Neuronal stem cell (in vitro differentiated cells): ENCODE results near the gene ROS1.

Experiments used
- DNase-seq: peaks from one replicate; pipeline ENCODE4 v3.0.0-alpha.2; 2013; ENCODE audit warnings: low spot score
- H2AFZ ChIP-seq: one replicate; pipeline ENCODE4 v1.6.1; 2013; ENCODE audit warnings: mild to moderate bottlenecking, low read length, inconsistent platforms
- H2AK5ac ChIP-seq: 2 replicates; pipeline ENCODE4 v1.6.1; 2013; ENCODE audit warnings: low read depth, mild to moderate bottlenecking, inconsistent platforms, low read length, moderate library complexity, mixed read lengths
- H2BK120ac ChIP-seq: 2 replicates; pipeline ENCODE4 v1.6.1; 2013; ENCODE audit warnings: low read depth, mild to moderate bottlenecking, inconsistent platforms, low read length, moderate library complexity, mixed read lengths
- H2BK12ac ChIP-seq: one replicate; pipeline ENCODE4 v1.6.1; 2013; ENCODE audit warnings: low read length, inconsistent platforms
- H2BK15ac ChIP-seq: 2 replicates; pipeline ENCODE4 v1.6.1; 2013; ENCODE audit warnings: mild to moderate bottlenecking, low read length, inconsistent platforms, mixed read lengths
- H2BK5ac ChIP-seq: one replicate; pipeline ENCODE4 v1.6.1; 2013; ENCODE audit warnings: inconsistent platforms, mild to moderate bottlenecking, low read length, moderate library complexity
- H3K14ac ChIP-seq: one replicate; pipeline ENCODE4 v1.6.1; 2013; ENCODE audit warnings: low read length, inconsistent platforms
- H3K18ac ChIP-seq: 2 replicates; pipeline ENCODE4 v1.6.1; 2013; ENCODE audit warnings: low read length, inconsistent platforms
- H3K23ac ChIP-seq: 2 replicates; pipeline ENCODE4 v1.6.1; 2013; ENCODE audit warnings: low read depth, mild to moderate bottlenecking, mixed read lengths, low read length, inconsistent platforms; ENCODE audit not compliant: poor library complexity
- H3K27ac ChIP-seq: replicated peaks from 3 replicates; pipeline ENCODE4 v1.5.1; 2013; ENCODE audit warnings: low read length, inconsistent platforms
- H3K27me3 ChIP-seq, 3 experiments: 2 replicates each; pipeline ENCODE4 v1.6.1; 2013; ENCODE audit warnings: low read length in 3 of 3, mild to moderate bottlenecking in 2 of 3, inconsistent platforms in 1 of 3, low read depth in 1 of 3, mixed read lengths in 1 of 3, moderate library complexity in 1 of 3; ENCODE audit not compliant: control insufficient read depth in 3 of 3, insufficient read depth in 3 of 3
- H3K36me3 ChIP-seq, 2 donors: replicated peaks in 1 of 2; 2 replicates each; pipeline ENCODE4 v1.6.1; 2013; ENCODE audit warnings: low read length in 2 of 2; ENCODE audit not compliant: control insufficient read depth in 2 of 2, insufficient read depth in 2 of 2
- H3K4ac ChIP-seq: 2 replicates; pipeline ENCODE4 v1.6.1; 2013; ENCODE audit warnings: inconsistent platforms, mild to moderate bottlenecking, low read length, moderate library complexity
- H3K4me1 ChIP-seq, 2 donors: 1 replicate in 1 of 2; 2 replicates in 1 of 2; pipeline ENCODE4 v1.6.1; 2013; ENCODE audit warnings: low read length in 2 of 2, low read depth in 1 of 2; ENCODE audit not compliant: control insufficient read depth in 2 of 2, insufficient read depth in 1 of 2
- H3K4me2 ChIP-seq: one replicate; pipeline ENCODE4 v1.6.1; 2013; ENCODE audit warnings: mild to moderate bottlenecking, low read length, inconsistent platforms; ENCODE audit not compliant: insufficient read depth, poor library complexity, severe bottlenecking
- H3K4me3 ChIP-seq, 2 donors: 2 replicates each; pipeline ENCODE4 v1.5.1; 2013; ENCODE audit warnings: low read length in 2 of 2, mild to moderate bottlenecking in 2 of 2, inconsistent platforms in 1 of 2, moderate library complexity in 1 of 2
- H3K79me1 ChIP-seq: one replicate; pipeline ENCODE4 v1.6.1; 2013; ENCODE audit warnings: low read depth, mild to moderate bottlenecking, inconsistent platforms, low read length, moderate library complexity
- H3K9ac ChIP-seq: one replicate; pipeline ENCODE4 v1.6.1; 2013; ENCODE audit warnings: mild to moderate bottlenecking, low read depth, low read length, inconsistent platforms; ENCODE audit not compliant: poor library complexity
- H3K9me3 ChIP-seq, 2 donors: replicated peaks in 1 of 2; 2 replicates each; pipeline versions ENCODE3 to v1.6.1; 2013; ENCODE audit warnings: low read length in 2 of 2, mild to moderate bottlenecking in 2 of 2, inconsistent platforms in 1 of 2, low read depth in 1 of 2, mixed read lengths in 1 of 2, moderate library complexity in 1 of 2; ENCODE audit not compliant: control insufficient read depth in 2 of 2, insufficient read depth in 1 of 2
- H4K8ac ChIP-seq: one replicate; pipeline ENCODE4 v1.6.1; 2013; ENCODE audit warnings: low read depth, mild to moderate bottlenecking, inconsistent platforms, low read length, moderate library complexity
- H4K91ac ChIP-seq: one replicate; pipeline ENCODE4 v1.6.1; 2013; ENCODE audit warnings: low read length, low read depth, mild to moderate bottlenecking, inconsistent platforms; ENCODE audit not compliant: poor library complexity
- WGBS, 2 donors: extraction: QIAGEN DNeasy Blood & Tissue Kit; methylation state at CpG; one replicate each; pipeline ENCODE4 v1.1.7; 2013; ENCODE audit warnings: missing lambda C conversion rate in 2 of 2, mixed read lengths in 1 of 2; ENCODE audit not compliant: insufficient read length in 2 of 2, insufficient replicate concordance in 1 of 2; ENCODE audit errors: extremely low coverage in 2 of 2; 5-methylcytosine and 5-hydroxymethylcytosine counted together

Gene ROS1

DNA sequence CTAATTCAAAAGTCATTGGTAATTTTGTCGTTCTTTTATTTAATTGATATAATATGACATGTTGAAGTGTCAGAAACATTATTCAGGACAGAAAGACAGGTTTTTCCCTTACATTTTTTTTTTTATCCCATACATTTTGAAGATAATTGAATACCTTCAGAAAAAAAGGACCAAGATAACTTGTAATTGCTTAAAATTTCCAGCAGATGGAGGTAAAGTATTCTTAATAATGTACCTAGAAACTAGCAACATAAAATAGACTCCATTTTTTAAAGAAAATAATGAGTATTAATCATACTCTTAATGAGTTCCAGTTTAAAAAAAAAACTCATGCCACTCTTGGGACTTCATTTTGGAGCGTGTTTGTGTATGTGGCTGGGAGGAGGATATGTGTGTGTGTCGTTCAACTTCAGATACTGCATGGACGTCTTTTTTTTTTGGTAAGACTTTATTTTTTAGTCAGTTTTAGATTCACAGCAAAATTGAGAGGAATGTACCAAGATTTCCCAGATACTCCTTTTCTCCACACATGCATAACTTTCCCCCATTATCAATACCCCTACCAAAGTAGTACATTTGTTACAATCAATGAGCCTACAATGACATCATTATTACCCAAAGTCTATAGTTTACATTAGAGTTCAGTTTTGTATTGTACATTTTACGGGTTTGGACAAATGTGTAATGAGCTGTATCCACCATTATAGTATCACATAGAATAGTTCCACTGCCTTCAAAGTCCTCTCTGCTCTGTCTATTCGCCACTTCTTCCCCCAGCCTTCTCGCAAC, 79.4 kb downstream of the ROS1 start:
- Histone ChIP-seq H3K4ac (no peak overlapping the region), H2BK12ac (no peak overlapping the region), H3K27ac (no peak overlapping the region), H2BK120ac (no peak overlapping the region), H3K4me3 (no peak overlapping the region), H3K14ac (no peak overlapping the region), H2BK5ac (no peak overlapping the region), H4K91ac (no peak overlapping the region), H3K9me3 (no peaks in the 10 kb centered on the region), H3K4me2 (no peak overlapping the region), H2BK15ac (no peak overlapping the region), H3K23ac (no peak overlapping the region), H4K8ac (no peak overlapping the region), H3K27me3 (no peaks in the 10 kb centered on the region), H3K18ac (no peak overlapping the region), H3K4me1 (no peaks in the 10 kb centered on the region), H3K79me1 (no peaks in the 10 kb centered on the region), H3K36me3 (no peaks in the 10 kb centered on the region), H2AK5ac (no peak overlapping the region), H3K9ac (no peak overlapping the region), H2AFZ (no peak overlapping the region)
- no CpG with 5 or more reads among the region's 7 CpGs for WGBS, 2 donors
- DNase-seq: no peak

DNA sequence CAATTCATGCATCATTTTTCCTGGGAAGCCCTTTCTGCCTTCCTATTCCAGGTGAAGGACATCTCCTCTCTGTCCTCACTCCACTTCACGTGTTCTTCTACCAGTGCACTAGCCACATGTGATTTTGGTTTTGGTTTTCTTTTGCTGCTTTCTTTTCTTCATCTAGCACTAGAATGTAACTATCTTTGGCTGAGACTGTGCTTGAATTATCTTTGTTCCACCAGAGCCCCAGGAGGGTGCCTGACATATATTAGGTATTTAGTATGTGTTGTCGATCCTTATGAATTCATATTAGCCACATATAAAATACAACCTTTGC, 80.5 kb downstream of the ROS1 start:
- H3K4me3 ChIP-seq: no peak overlapping the region
- no peak overlapping the region for H3K27ac ChIP-seq
- no peak overlapping the region for H2BK120ac ChIP-seq
- H3K14ac ChIP-seq: no peak overlapping the region
- no peaks in the 10 kb centered on the region for H3K79me1 ChIP-seq
- no peaks in the 10 kb centered on the region for H3K4me1 ChIP-seq
- H4K8ac ChIP-seq: no peak overlapping the region
- H2AK5ac ChIP-seq: no peak overlapping the region
- no peak overlapping the region for H2BK15ac ChIP-seq
- no peak overlapping the region for H2BK12ac ChIP-seq
- H2AFZ ChIP-seq: no peak overlapping the region
- H3K4me2 ChIP-seq: no peak overlapping the region
- H3K9me3 ChIP-seq: no peaks in the 10 kb centered on the region
- no peak overlapping the region for H3K4ac ChIP-seq
- no peaks in the 10 kb centered on the region for H3K27me3 ChIP-seq
- no peaks in the 10 kb centered on the region for H3K36me3 ChIP-seq
- DNase-seq: no peak
- no peak overlapping the region for H3K9ac ChIP-seq
- no peak overlapping the region for H3K18ac ChIP-seq
- H4K91ac ChIP-seq: no peak overlapping the region
- no peak overlapping the region for H2BK5ac ChIP-seq
- no CpG with 5 or more reads among the region's 2 CpGs for WGBS, 2 donors
- H3K23ac ChIP-seq: no peak overlapping the region

DNA sequence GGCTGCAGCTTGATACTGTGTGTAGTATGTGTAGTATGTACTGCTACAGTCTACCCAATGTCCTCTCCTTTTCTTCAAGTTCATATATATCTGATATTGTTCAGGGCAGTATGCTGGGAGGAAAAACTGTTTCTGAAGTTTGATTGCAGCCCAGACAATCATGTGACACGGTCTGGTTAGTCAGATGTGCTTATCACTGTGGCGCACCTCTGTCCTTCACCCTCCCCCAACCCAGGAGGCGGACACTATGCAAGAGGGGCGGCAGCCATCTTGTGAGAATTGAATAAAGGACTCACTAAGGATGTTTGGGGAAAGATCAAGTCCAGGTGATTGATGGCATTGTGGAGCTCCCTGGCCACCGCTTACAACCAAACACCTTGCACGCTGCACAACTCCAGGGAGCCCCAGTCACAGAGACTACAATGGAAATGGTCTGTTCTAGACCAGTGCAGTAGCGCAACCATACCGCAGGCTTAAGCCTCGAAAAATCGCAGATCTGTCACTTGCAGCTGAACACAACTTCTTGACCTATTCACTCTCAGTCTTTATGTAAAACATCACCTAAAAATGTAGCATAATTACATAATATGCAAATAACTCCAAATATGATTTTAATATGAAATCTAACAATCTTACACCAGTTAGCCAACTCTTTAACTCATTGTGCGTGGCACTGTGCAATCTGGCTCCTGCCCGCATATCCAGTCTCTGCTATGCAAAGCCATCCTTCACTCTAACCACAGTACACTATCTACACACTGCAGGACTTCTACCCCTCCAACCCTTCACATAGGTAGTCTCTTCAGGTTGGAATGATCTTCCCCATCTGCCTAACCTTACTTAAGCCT, 81.1 kb downstream of the ROS1 start:
- Histone ChIP-seq H3K4ac (no peak overlapping the region), H2BK15ac (no peak overlapping the region), H2BK120ac (no peak overlapping the region), H3K27me3 (no peaks in the 10 kb centered on the region), H3K9me3 (no peaks in the 10 kb centered on the region), H3K36me3 (no peaks in the 10 kb centered on the region), H3K14ac (peak overlapping the region; percentile 40), H3K9ac (no peak overlapping the region), H4K8ac (no peak overlapping the region), H3K79me1 (no peaks in the 10 kb centered on the region), H3K18ac (no peak overlapping the region), H3K27ac (no peak overlapping the region), H2AFZ (no peak overlapping the region), H3K4me3 (no peak overlapping the region), H4K91ac (no peak overlapping the region), H3K4me2 (no peak overlapping the region), H2BK12ac (no peak overlapping the region), H3K4me1 (no peaks in the 10 kb centered on the region), H3K23ac (no peak overlapping the region), H2BK5ac (no peak overlapping the region), H2AK5ac (no peak overlapping the region)
- WGBS, 2 donors: no CpG with 5 or more reads among the region's 12 CpGs
- no peak for DNase-seq

DNA sequence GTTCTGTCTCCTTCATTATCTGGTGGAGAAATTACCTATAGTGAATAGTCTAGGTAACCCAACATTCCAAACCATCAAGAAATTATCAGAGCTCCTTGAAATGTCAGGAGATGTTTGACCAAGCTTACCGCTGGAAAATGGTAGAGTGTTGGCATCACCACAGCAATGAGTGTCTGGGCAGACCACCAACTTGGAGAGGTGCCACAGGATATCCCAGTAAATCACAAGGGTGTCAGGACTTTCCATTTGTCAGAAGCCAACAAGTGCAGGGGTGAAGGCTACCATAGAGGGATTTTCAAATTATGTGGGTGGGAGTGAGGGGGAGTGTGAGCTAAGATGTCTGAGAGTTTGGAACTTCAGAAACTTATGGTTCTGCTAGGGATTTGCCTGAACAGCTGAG, 87.2 kb downstream of the ROS1 start:
- Histone ChIP-seq H2BK5ac (no peak overlapping the region), H3K4me3 (no peak overlapping the region), H3K23ac (no peak overlapping the region), H3K4me2 (no peak overlapping the region), H3K9ac (no peak overlapping the region), H3K14ac (no peak overlapping the region), H4K8ac (no peak overlapping the region), H2AFZ (no peak overlapping the region), H2BK120ac (no peak overlapping the region), H2BK15ac (no peak overlapping the region), H3K4me1 (no peaks in the 10 kb centered on the region), H3K18ac (no peak overlapping the region), H3K9me3 (no peaks in the 10 kb centered on the region), H2AK5ac (no peak overlapping the region), H3K36me3 (no peaks in the 10 kb centered on the region), H2BK12ac (no peak overlapping the region), H3K27ac (no peak overlapping the region), H3K4ac (no peak overlapping the region), H3K79me1 (no peaks in the 10 kb centered on the region), H4K91ac (no peak overlapping the region), H3K27me3 (no peaks in the 10 kb centered on the region)
- WGBS, 2 donors: no CpG with 5 or more reads among the region's 1 CpG
- DNase-seq: no peak
